HL-60/S4 treated with phorbol 12-myristate 13-acetate at 8.2 ng/mL for 4 days and 3 days (cell line): ENCODE results near the gene CPSF7.
"Not testable (repeated sequence)": the region's sequence is repeated elsewhere in the genome, so short reads cannot be mapped to it uniquely, and the experiment has no call there.

Source experiments
- in situ Hi-C: fragments of 300-500 bp; cut with MboI; formaldehyde crosslinking; loops from 2 replicates; pipeline ENCODE4 v1.15.0; 2022; ENCODE audit warnings: low sequenced_read_pairs

The CPSF7 gene

GRCh38 chr11:61442616-61443015 lies 12.8 kb upstream of the CPSF7 start:
- in situ Hi-C loops: no loop called here

DNA sequence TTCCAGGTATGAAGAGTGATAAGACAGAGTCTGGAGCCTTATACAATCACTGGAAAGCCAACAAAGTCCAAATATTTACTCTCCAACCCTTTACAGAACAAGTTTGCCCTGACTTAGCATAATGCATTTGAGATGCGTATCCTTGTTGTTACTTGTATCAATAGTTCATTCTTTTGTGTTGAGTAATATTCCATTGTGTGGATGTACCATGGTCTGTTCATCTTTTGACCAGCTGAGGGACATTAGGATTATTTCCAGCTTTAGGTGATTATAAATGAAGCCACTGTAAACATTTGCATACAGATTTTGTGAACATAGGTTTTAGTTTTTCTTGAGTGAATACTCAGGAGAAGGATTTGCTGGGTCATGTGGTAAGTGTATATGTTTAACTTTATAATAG lies 9.8 kb upstream of the CPSF7 start:
- in situ Hi-C loops: no loop called here

DNA sequence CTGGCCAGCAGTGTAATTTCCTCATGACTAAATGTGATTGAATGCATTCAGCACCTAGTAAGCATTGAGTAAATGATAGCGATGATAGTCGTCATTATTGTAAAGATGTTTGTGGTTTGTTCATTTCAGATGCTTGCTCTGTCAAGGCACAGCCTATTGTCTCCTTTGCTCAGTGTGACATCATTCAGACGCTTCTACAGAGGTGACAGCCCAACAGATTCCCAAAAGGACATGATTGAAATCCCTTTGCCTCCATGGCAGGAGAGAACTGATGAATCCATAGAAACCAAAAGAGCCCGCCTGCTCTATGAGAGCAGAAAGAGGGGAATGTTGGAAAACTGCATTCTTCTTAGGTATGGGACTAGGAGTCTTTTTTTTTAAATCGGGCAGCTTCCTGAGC lies 7.7 kb upstream of the CPSF7 start:
- in situ Hi-C loops: no loop called here

DNA sequence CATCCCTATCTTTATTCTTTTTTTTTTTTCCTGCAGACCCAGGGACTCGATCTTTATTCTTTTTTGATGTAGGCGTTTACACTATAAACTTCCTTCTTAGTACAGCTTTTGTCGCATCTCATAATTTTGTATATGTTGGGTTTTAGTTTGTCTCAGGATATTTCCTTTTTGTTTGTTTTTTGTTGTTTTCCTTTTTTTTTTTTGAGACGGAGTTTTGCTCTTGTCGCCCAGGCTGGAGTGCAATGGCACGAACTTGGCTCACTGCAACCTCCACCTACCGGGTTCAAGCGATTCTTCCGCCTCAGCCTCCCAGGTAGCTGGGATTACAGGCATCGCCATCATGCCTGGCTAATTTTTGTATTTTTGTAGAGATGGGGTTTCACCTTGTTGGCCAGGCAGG lies 1.1 kb upstream of the CPSF7 start:
- in situ Hi-C loops: not testable (repeated sequence)

DNA sequence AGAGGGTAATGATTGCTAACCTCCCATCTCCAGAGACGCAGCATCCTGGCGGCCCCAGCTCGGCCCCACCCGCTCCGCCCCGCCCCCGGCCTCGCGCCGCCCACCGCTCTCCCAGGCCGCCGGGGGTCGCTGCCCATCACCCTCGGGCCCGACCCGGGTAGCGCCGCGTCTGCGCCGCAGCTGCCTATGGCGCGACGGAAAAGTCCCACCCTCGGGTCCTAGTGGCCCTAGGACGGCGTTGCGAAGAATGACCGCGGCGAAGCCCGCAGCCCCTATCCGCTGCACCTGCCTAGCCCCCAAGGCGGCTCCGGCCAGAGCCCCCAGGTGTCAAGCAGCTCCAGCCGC lies 457 bp downstream of the CPSF7 start:
- in situ Hi-C loops: no loop called here

- in situ Hi-C loops: no loop called here
Measured at GRCh38 chr11:61425367-61426131, 4.2 kb downstream of the CPSF7 start.

GRCh38 chr11:61422226-61422625 lies 7.5 kb downstream of the CPSF7 start:
- in situ Hi-C loops: no loop called here

GRCh38 chr11:61418136-61418535 lies 11.6 kb downstream of the CPSF7 start:
- in situ Hi-C loops: no loop called here

DNA sequence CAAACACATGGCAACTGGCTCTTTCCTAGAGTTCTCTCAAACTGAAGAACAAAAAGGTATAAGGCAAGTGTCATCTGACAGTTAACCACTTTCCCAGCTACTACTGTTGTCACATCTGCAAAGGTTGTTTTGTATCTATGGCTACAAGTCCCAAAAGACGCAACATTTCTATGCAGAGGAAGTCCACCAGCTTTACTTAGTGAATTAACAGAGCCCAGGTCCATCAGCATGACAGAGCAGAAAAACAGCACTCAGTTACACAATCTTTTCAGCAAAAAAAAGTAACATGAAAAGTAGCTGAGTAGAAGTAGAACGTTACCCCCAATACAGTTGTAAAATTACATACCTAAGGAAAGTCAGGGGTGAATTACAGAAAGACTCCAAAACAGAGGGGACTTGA lies 12.1 kb downstream of the CPSF7 start:
- in situ Hi-C loops: no loop called here

GRCh38 chr11:61416941-61417340 lies 12.8 kb downstream of the CPSF7 start:
- in situ Hi-C loops: no loop called here

DNA sequence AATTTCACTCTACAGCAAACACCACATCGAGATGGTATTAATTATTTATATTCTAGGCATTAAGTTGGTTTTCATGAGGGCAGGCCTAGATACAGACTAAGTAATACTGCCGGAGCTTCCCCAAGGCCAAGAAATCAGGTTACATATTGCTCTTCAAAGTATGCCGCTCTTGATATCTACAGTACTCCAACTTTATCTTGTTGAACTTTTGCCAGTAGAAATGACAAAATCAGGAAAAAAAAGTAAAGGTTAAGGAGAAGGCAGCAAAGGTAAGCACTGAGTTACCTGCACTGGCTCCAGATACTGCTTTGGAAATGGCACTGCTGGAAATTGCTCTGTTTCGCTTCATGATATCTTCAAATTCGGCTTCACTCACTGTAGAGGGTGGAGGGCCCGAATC lies 14.4 kb downstream of the CPSF7 start:
- in situ Hi-C loops: no loop called here

DNA sequence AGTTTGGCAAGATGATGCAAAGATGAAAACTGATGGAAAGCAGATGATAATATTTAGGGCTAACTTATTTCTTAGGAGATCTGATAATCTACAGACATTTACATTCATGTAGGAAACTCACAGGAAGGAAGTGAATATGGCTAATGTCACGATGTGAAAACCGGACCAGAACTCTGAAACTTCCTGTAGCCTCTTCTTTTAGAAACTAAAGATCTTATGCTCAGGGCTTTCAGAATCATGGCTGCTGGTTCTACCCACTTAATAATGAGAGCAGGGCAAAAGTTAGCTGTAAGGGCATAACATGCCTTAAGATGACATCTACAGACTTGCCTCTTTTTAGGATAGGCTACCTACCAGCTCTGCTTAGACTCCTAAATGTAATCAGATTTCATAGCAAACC lies 15.2 kb downstream of the CPSF7 start:
- in situ Hi-C loops: no loop called here

- in situ Hi-C loops: no loop called here
Measured at GRCh38 chr11:61413496-61413895, 16.3 kb downstream of the CPSF7 start.

GRCh38 chr11:61411589-61411988 lies 18.2 kb downstream of the CPSF7 start:
- in situ Hi-C loops: no loop called here

DNA sequence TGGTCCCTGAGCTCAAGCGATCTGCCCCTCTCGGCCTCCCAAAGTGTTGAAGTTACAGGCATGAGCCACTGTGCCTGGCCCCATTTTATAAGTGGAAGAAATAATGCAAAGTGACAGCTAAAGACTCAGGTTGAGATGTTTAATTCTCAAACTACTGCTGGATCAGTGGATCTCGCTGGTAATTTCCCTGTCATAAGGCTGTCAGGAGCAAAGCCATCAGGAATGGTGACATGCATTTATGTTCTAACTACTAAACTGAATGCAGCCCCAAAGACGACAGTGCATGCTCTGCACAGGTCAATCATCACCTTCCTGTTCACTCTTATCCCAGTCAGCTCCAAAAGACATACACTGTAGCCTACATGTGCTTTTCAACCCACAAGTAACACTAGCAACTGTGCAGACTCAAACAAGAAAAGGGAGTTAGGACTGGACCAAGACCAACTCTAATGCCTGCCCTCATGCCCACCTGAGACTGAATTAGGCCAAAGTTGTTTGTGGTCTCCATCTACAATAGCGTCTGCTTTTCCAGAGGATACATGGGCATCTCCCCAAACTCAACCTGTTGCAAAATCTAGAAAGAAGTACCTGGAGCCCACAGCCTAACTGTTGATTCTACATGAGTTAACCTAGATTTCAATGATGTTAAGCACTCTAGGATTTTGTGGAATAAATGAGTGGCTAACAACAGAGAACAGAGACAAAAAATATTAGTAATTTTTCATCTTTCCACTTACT lies 22.6 kb downstream of the CPSF7 start:
- in situ Hi-C loops: no loop called here

DNA sequence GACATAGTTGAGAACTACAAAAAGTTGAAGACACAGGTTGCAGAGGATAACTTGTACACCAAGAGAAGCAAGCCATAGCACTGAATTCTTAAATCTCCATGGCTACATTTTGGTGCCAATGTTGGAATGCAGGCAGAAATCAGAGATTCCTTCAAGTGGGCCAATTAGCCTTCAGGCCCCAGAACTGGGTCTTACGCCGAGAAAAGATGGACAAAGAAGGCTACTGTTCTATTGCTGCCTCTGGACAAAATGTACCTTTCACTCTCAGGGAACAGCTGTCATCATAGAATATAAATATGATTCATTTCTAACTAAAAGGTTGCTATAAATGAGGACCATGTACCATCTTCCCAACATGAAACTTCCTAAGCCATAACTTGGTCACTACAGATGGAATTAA lies 23.7 kb downstream of the CPSF7 start:
- in situ Hi-C loops: no loop called here

GRCh38 chr11:61404641-61405040 lies 25.1 kb downstream of the CPSF7 start:
- in situ Hi-C loops: no loop called here

GRCh38 chr11:61404103-61404502 lies 25.7 kb downstream of the CPSF7 start:
- in situ Hi-C loops: no loop called here

DNA sequence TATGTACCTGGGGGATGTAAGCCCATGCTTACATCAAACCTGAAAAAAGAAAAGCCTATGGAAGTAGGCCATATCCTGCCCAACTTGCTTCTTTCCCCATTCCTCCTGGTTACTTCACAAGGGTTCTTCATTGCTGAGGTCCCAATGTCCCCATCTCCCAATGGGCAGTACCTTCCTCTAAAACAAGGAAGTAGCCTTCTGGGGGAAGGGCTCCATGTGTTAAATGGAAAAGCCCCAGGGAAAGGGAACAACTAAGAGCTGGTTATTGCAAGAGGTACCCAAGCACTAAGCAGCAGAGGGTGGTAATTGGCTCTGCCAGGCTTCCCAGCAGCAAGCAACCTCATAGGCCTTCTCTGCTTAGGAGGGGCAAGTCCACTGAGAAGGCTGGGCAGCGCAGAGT lies 26.1 kb downstream of the CPSF7 start:
- in situ Hi-C loops: no loop called here

DNA sequence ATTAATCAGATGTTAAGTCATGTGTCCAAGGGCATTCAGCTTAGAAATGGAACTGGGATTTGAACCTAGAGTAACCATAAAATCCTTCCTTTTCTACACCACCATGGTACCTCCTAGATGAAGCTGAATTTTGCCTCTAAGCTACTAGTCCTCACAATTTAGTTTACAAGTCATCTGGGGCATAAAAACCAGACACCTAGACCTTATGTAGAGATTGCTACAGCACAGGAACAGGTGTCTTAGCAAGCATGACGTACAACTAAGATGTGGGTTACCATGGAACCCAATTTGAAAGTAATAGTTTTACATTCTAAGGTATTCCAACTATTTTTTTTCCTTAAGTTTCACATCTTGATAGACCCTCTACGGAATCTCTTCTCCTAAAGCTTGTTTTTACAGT lies 28.2 kb downstream of the CPSF7 start:
- in situ Hi-C loops: no loop called here

GRCh38 chr11:61401173-61401572 lies 28.6 kb downstream of the CPSF7 start:
- in situ Hi-C loops: no loop called here

DNA sequence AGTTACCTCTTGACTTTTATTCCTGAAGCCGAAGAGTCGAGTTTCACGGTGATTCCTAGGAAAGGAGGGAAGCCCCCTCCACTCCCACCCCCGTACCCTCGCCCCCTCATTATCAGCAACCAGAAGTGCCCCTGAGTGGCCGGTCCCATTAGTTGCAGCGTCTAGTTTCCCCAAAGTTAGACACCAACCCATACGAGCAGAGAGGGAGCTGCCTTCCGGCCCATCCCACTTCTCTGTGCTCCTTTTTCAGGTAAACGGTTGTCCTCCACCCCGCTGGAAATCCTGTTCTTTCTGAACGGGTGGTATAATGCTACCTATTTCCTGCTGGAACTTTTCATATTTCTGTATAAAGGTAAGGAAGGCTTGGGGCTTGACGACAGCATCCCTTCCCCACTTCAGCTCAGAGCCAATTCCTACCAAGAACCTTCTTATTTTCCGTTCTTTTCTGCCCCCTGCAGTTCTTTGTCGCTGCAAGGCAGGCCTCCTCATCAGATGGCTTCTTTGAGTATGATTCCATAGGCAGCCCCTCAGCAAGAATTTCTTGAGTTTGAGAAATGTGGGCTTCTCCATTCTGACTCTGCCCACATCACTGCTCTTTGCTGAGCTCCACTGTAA lies 36.7 kb downstream of the CPSF7 start:
- in situ Hi-C loops: no loop called here
